ENCODE data around the gene CYSRT1.
A peak's percentile ranks its signal among the peaks of the same experiment; 100 is the strongest.
"Not testable (repeated sequence)": the region's sequence is repeated elsewhere in the genome, so short reads cannot be mapped to it uniquely, and the experiment has no call there.

Gene CYSRT1

DNA sequence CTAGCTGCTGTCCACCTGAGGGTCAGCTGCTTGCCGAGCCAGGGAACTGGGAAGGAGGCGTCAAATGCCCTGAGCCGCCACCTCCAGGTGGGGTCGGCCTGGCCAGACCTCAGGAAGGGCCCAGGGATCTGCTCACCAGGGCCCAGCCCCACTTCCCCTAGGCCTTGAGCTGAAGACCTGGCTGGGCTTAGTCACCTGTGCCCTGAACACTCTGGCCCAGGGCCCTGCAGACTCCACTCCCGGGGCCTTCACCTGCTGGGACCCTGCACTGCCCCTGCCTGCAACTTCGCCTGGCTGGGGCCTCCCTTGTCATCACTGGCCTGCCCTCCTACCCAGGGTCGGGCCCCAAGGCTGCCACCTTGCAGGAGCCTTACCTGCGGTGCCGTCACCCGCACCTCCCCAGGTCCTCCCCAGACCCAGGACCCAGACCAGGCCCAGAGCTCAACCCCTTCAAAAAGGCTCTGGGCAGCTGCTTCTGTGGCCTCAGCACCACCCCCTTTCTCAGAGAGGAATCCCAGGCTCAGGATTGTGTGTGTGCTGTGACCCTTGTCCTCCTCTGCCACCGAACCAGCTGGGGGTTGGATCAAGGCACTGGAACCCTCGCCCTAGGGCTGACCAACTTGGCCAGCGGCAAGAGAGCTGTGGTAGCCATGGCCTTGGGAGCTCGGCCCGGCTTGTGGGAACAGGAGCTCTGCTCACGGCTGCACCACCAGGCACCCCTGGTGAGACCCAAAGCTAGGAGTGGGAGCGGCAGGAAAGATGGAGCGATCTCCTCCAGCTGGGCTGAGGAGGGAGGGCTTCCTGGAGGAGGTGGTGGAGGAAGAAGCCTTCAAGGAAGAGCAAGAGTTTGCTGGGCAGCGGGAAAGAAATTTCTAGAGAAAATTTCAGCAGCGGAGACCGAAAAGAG, 29.0 kb downstream of the CYSRT1 start:
- no peak for DNase-seq

DNA sequence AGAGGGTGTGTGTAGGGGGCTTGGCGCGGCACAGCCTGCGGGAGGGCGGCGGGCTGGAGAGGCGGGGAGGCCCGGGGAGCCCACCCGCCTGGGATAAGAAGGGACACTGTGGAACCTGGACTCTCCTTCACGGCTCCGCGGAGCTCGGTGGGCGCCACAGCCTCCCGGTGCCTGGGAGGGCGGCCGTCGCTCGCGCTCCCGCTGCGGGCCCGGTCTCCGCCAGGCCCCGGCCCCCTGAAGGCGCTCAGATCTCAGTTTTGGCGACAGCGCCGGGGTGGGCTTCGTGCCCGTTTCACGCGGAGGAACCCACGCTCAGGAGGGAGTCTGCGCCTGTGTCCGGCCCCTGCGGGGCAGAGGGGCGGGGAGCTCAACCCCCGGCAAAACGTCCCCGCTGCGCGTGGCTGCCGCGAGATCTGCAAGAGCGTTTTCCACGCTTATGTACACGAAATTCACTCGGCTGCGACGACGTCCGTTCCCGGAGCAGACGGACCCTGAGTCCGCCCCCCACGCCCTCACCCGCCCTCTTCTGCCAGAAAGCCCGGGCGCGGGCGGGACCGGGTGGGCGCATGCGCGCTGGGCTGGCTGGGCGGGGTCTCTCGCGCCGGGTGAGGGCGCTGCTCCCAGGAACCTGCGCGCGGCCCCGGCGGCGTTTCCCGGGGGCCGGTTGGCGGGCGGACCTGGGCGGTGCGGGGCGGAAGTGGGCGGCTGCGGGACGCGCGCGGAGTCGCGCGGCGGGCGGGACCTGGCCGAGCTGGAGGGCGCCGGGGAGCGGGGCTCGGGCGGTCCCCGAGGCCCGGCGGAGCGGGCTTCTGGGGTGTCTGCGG, 29.9 kb downstream of the CYSRT1 start, which contains the start of gene NELFB:
TSS of gene NELFB (plus strand) at position 704 of the 824 bp plus-strand sequence.
- DNase-seq: peak; percentile 96

DNA sequence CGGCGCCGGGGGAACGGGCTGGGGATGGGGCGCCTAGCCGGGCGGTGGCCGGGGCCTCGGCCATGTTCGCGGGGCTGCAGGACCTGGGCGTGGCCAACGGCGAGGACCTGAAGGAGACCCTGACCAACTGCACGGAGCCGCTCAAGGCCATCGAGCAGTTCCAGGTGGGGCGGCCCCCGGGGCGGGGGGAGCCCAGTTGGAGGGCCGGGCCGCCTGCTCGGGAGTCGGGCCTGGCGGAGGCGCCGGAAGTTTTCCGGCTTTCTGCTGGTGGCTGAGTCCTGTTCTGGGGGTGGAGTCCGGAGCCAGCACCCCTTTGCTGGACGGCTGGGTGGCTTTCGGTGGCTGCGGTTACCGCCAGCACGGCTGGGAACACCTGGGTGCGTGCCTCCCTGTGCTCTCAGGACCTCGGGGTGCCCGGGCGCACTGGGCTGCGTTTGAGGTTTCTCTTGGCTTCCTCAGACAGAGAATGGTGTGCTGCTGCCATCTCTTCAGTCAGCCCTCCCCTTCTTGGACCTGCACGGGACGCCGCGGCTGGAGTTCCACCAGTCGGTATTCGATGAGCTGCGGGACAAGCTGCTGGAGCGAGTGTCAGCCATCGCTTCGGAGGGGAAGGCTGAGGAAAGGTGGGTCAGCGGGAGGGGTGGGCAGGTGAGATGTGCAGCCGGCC, 30.6 kb downstream of the CYSRT1 start:
- peak; percentile 29 for DNase-seq

DNA sequence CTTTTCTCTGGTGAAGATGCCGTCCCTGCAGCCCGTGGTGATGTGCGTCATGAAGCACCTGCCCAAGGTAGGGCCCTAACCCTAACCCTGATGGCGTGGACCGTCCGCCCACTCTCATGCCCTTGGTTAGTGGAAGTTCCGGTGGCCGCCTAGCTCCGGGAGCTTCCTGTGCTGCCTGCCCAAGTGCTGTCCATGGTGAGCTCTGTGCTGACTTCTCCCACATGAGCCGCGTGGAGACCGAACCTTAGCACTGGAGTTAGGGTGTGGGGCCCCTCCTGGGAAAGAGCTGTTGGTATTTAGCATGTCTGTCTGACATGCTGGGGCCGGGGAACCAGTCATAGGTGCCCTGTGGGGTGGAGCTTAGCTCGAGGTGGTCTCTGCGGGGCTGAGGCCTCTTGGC, 31.4 kb downstream of the CYSRT1 start:
- DNase-seq: no peak

DNA sequence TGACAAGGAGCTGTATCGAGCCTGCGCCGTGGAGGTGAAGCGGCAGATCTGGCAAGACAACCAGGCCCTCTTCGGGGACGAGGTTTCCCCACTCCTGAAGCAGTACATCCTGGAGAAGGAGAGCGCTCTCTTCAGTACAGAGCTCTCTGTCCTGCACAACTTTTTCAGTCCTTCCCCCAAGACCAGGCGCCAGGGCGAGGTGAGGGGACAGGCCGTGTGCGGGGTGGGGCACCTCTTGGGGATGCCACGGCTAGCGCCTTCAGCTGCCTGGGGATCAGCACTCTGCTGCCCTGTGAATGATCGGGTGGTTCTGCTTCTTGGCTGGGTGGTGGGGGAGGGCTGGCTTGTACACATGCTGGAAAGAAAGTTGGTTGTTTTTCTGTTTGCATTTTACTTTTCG, 31.9 kb downstream of the CYSRT1 start:
- DNase-seq: no peak

DNA sequence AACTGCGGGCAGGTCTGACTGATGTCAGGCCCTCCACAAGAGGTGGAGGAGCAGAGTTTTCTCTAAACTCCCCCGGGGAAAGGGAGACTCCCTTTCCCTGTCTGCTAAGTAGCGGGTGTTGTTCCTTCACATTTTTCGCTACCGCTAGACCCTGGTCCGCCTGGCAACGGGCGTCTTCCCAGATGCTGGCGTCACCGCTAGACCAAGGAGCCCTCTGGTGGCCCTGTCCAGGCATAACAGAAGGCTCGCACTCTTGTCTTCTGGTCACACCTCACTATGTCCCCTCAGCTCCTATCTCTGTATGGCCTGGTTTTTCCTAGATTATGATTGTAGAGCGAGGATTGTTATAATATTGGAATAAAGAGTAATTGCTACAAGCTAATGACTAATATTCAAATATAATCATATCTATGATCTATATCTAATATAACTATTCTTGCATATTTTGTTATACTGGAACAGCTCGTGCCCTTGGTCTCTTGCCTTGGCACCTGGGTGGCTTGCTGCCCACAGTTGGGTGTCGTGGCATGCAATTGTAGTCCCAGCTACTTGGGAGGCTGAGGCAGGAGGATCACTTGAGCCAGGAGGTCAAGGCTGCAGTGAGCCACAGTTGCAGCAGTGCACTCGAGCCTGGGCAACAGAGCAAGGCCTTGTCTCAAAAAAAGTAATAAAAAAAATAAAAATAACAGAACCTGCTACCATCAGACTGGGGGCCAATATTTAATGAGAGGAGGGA, 37.4 kb downstream of the CYSRT1 start:
- DNase-seq: not testable (repeated sequence)

DNA sequence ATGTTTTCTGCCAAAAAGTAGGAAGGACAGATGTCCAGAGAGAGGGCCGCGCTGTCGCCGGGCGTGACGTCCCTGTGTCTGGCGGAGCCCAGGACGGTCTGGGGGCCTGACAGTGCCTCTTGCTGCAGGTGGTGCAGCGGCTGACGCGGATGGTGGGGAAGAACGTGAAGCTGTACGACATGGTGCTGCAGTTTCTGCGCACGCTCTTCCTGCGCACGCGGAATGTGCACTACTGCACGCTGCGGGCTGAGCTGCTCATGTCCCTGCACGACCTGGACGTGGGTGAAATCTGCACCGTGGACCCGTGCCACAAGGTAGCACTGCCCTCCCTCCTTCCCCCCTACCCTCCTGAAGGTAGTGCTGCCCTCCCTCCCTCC, 37.9 kb downstream of the CYSRT1 start:
- no peak for DNase-seq

DNA sequence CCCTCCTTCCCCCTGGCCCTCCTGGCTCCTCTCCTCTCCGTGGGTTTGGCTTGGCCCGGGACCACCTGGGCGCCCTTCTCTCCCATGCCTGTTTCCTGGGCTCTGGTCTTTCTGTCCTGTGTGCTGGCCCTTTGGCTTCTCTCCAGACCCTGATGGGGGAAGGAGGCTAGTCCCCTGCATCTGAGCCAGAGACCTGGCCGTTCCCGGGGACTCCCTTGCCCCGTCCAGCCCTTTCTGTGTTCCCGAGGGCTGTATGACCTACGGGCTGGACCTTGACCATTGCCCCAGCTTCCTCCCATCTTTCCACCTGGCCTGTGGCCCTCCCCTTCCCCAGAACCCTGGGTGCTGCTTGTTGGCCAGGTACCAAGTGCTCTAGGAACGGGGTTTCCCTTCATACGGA, 38.5 kb downstream of the CYSRT1 start:
- no peak for DNase-seq

DNA sequence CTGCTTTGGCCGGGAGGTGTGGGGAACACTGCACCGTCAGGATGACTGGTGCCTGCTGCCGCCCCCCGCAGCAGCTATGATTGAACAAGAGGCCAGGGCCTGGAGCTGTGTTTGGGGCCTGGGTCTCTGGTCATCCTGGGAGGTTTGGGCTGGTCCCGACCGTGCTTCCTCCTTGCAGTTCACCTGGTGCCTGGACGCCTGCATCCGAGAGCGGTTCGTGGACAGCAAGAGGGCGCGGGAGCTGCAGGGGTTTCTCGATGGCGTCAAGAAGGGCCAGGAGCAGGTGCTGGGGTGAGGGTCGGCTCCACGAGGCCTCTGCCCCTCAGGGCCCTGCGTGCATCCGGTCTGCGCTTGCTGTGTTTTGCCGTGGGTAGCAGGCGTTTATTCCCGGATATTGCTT, 39.1 kb downstream of the CYSRT1 start:
- no peak for DNase-seq

DNA sequence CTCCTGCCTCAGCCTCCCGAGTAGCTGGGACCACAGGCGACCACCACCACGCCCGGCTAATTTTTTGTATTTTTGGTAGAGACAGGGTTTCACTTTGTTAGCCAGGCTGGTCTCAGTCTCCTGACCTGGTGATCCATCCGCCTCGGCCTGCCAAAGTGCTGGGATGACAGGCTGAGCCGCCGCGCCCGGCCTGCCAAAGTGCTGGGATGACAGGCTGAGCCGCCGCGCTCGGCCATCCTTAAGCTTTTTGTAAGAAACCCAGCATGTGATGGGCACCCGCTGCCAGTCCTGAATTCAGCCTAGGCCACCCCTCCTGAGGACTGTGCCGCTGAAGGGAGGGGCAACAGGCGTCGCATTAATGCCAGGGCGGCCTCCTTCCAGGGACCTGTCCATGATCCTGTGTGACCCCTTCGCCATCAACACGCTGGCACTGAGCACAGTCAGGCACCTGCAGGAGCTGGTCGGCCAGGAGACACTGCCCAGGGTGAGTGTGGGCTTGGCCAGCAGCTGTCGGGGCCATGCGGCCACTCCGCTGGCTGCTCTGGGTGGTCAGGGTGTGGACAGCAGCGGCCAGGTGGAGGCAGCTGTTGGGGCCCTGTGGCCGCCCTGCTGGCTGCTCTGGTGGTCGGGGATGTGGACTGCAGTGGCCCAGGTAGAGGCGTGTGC, 40.7 kb downstream of the CYSRT1 start:
- no peak for DNase-seq

DNA sequence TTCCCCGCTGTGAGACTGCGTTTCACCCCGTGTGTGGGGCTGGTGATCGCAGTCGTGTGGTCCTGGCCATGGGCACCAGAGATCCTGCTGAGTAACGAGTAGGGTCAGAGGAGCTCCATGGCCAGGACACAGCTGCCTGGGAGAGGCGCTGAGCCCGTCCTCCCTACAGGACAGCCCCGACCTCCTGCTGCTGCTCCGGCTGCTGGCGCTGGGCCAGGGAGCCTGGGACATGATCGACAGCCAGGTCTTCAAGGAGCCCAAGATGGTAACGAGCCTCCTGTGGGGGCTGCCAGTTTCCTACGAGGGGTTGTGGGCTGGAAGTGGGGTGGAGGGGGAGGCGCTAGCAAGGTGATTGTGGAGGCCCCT, 41.2 kb downstream of the CYSRT1 start:
- no peak for DNase-seq

DNA sequence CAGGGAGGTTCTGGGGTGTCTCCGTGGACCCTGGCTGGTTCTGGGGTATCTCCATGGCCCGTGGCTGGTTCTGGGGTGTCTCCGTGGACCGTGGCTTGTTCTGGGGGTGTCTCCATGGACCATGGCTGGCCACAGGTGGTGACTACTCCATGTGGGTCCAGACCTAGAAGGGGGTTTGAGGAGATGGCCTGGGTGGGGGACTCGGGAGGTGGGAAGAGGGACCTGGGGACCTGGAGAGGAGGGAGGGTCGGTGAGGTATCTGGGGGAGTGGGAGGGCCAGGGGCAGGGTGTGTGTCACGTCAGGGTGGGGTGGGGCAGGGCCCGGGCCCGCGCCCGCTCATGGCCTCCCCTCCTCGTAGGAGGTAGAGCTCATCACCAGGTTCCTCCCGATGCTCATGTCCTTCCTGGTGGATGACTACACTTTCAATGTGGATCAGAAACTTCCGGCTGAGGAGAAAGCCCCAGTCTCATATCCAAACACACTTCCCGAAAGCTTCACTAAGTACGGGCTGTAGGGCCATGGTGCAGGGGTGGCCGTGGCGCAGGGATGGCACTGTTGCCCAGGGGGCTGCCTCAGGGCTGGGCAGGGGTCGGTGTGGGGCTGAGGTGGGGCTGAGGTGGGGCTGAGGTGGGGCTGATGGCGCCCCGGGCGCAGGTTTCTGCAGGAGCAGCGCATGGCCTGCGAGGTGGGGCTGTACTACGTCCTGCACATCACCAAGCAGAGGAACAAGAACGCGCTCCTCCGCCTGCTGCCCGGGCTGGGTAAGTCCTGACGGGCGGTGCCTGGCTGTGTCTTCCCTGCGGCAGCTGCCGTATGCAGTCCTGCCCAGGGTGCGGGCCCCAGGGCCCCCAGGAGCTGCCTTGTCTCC, 41.8 kb downstream of the CYSRT1 start:
- DNase-seq: no peak

DNA sequence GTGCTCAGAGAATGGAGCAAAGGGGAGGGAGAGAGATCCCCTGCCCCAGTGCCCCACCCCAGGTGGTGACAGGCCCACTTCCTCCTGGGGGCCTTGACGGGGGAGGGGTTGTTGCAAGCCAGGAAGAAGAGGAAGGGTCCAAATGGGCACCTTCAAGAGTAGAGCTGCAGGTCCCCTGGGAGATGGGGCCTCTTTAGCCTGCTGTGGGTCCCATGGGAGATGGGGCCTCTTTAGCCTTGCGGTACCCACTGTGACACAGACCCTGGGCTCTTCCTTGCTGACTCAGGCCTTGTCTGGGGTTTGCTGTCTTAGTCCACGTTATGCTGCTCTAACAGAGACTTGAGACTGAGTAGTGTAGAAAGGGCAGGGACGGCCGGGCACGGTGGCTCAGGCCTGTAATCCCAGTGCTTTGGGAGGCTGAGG, 43.0 kb downstream of the CYSRT1 start:
- DNase-seq: no peak

DNA sequence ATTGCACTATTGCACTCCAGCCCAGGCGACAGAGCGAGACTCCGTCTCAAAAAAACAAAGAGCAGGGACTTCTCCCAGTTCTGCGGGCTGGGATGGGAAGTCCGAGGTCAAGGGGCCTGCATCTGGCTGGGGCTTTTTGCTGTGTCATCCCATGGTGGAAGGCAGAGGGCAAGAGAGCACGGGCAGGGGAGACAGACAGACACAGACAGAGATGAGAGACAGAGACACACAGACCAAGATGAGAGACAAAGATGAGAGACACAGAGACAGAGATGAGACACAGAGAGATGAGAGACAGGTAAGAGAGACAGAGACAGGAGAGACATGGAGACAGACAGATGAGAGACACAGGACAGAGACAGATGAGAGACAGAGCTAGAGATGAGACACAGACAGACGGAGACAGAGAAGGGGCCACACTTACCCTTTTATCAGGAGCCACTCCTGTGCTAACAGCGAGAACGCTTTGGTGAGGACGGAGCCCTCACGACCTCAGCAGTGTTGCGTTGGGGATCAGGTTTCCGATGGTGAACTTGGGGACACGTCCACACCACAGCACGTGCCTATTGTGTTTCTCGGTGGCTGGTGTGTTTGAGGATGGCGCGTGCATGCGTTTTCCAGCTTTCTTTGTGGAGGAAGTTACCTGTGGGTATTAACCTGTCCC, 43.7 kb downstream of the CYSRT1 start:
- no peak for DNase-seq

DNA sequence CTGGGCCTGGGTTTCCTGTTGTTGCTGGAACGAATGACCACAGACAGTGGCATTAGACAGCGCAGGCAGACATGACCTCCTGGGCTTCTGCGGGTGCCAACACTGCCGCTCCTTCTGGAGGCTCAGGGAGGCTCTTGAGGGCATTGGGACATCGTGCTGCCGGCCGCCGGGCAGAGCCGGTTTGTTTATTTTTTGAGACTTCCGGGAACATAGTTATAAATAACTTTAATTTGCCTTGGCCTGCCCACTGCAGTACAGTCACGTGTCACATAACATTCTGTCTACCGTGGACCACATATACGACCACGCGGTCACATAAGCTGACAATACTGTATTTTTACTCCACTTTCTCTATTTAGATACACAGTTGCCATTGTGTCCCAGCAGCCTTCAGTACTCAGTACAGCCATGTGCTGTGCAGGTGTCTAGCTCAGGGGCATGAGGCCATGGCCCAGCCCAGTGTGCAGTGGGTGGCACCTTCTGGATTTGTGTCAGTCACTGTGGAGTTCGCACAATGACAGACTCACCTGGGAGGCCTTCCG, 44.3 kb downstream of the CYSRT1 start:
- no peak for DNase-seq

DNA sequence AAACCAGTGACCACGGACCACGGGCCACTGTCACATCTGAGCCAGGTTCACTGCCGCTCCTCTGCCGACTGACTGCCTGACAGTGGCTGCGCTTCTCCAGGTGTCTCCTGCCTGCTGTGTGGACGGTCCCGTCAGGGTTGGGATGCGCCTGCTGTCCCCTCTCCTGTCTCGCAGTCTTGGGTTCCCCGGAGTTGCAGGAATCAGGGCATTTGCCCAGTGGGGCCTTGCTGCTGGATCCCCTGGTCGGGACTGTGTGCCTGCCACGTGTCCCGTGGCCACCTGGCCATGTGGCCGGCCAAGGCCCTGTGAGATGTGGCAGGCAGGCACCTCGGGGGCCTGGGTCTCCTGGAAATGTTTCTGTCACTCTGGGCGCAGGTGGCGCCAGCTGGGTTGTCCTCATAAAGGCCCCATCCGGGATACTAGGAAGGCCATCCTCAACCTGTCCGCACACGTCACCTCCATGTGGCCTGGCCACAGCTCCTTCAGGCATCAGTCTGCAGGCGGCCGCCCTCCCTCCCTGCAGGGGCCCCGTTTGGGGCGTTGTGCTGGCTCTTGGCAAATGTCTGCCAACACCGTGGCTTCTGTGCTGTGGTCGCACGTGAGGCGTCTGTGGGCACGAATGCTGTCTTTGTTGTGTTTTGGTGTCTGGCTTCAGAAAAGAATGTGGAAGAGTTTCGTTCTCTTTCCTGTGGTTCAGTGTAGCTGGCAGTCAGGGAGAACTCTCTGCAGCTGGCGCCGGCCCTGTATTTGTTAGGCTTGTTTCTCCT, 46.1 kb downstream of the CYSRT1 start:
- no peak for DNase-seq

DNA sequence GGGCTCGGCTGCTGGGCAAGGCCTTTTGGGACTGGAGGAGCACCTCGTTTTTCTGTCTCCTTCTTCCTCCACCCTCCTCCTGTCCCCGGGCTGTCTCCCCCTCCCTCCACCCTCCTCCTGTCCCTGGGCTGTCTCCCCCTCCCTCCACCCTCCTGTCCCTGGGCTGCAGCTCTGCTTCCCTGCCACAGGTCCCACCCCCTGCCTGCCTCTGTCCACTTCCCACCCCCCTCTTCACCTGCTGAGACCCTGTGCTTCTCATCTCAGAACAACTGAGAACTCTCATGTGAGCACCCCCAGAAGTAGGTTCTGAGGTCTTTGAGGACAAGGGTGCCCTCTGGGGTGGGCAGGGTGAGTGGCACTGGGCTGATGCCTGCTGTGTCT, 46.7 kb downstream of the CYSRT1 start:
- DNase-seq: no peak

DNA sequence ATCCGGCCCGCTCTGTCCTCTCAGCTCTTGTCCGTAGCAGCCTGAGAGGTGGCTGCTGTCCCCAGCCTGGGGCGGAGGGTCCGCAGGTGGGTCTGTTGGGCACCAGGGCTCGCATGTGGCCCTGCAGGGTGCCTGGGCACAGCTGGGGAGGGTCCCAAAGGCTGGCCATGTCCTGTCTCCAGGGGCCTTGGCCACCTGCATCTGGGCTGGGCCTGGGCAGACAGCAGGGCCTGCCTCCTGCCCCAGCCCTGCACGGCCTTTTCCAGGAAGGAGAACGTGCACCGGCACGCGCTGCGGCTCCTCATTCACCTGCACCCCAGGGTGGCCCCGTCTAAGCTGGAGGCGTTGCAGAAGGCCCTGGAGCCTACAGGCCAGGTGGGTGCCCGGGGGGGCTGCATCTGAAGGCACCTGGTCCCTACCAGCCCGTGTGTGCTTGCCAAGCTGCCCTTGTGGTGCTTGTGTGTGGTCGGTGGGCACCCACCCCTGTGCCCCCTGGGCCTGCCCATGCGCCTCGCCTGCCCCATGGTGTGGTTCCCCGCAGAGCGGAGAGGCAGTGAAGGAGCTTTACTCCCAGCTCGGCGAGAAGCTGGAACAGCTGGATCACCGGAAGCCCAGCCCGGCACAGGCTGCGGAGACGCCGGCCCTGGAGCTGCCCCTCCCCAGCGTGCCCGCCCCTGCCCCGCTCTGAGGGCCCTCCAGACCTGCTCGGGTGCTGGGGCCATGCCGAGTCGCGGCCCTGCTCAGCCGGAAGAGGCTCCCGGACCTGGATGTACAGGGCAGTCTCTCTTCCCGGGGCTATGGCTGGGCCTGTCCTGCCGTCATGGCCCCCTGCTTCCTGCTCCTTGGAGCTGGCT, 47.5 kb downstream of the CYSRT1 start:
- no peak for DNase-seq

DNA sequence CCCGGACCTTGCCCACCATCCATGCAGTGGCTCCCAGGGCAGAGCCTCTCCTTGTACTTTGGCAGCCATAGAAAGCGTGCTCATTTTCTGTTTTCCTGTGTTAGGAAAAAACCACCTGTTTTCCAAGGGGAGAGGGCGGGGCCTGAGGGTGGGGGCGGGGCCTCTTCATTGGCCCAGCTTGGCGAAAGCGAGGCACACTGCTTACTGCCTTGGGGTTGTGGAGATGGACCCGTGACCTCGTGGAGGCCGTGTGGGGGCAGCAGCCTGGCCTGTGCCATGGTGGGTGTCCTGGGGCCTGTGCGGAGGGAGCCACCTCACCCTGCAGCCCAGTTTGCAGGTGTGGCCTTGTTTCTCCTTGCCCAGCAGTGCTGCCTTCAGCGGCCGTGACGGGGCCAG, 48.1 kb downstream of the CYSRT1 start:
- DNase-seq: no peak
